Measurements from ENCODE around the gene SLC2A14.
"Not testable (repeated sequence)": the region's sequence is repeated elsewhere in the genome, so short reads cannot be mapped to it uniquely, and the experiment has no call there.

SLC2A14 gene

GRCh38 chr12:7877420-7877819 lies 4.7 kb upstream of the SLC2A14 start:
- TF ChIP-seq CTCF (IDR thresholded peaks at IDR 0.05; ENCODE audit: low read length, missing control alignments): no peak
- DNase-seq (ENCODE audit: low read depth): no peak
- H3K4me3 ChIP-seq (replicated peaks; ENCODE audit: low read depth, low read length): no peak overlapping the region

- no peak for TF ChIP-seq CTCF (IDR thresholded peaks at IDR 0.05; ENCODE audit: low read length, missing control alignments)
- DNase-seq (ENCODE audit: low read depth): no peak
- no peak overlapping the region for H3K4me3 ChIP-seq (replicated peaks; ENCODE audit: low read depth, low read length)
Measured at GRCh38 chr12:7870335-7870734, 2.4 kb downstream of the SLC2A14 start.

- TF ChIP-seq CTCF (IDR thresholded peaks at IDR 0.05; ENCODE audit: low read length, missing control alignments): no peak
- H3K4me3 ChIP-seq (replicated peaks; ENCODE audit: low read depth, low read length): no peak overlapping the region
- DNase-seq (ENCODE audit: low read depth): no peak
Measured at GRCh38 chr12:7869137-7869536, 3.6 kb downstream of the SLC2A14 start.

GRCh38 chr12:7868391-7868790 lies 4.3 kb downstream of the SLC2A14 start:
- TF ChIP-seq CTCF (IDR thresholded peaks at IDR 0.05; ENCODE audit: low read length, missing control alignments): no peak

GRCh38 chr12:7864601-7865150 lies 8.0 kb downstream of the SLC2A14 start:
- no peak for TF ChIP-seq CTCF (IDR thresholded peaks at IDR 0.05; ENCODE audit: low read length, missing control alignments)
- H3K4me3 ChIP-seq (replicated peaks; ENCODE audit: low read depth, low read length): no peak overlapping the region

More at GRCh38 chr12:7868391-7868790, 4.3 kb downstream of the SLC2A14 start:
- no peak overlapping the region for H3K4me3 ChIP-seq (replicated peaks; ENCODE audit: low read depth, low read length)
- no peak for DNase-seq (ENCODE audit: low read depth)

GRCh38 chr12:7862814-7863348 lies 9.8 kb downstream of the SLC2A14 start:
- DNase-seq (ENCODE audit: low read depth); H3K4me3 ChIP-seq (replicated peaks; ENCODE audit: low read depth, low read length): not testable (repeated sequence)

More at GRCh38 chr12:7864601-7865150, 8.0 kb downstream of the SLC2A14 start:
- no peak for DNase-seq (ENCODE audit: low read depth)

GRCh38 chr12:7862301-7862700 lies 10.4 kb downstream of the SLC2A14 start:
- DNase-seq (ENCODE audit: low read depth); H3K4me3 ChIP-seq (replicated peaks; ENCODE audit: low read depth, low read length): not testable (repeated sequence)

GRCh38 chr12:7859552-7859951 lies 13.2 kb downstream of the SLC2A14 start:
- H3K4me3 ChIP-seq (replicated peaks; ENCODE audit: low read depth, low read length): no peak overlapping the region
- no peak for TF ChIP-seq CTCF (IDR thresholded peaks at IDR 0.05; ENCODE audit: low read length, missing control alignments)
- peak; percentile 33 for DNase-seq (ENCODE audit: low read depth)
